HL-60 (cell line): ENCODE measurements around the gene KCNE4.
A peak's percentile ranks its signal among the peaks of the same experiment; 100 is the strongest.

Source experiments
- DNase-seq, 2 experiments: peaks; one replicate each; pipeline ENCODE4 v3.0.0-alpha.2; 2010 to 2020; ENCODE audit warnings: low read depth in 1 of 2, low spot score in 1 of 2
- H3K27ac ChIP-seq: fragments of 250-450 bp; sonication (Bioruptor Pico); replicated peaks from 2 replicates; pipeline ENCODE4 v1.5.1; 2020; ENCODE audit warnings: mild to moderate bottlenecking, moderate library complexity
- H3K27me3 ChIP-seq: fragments of 250-450 bp; sonication (Bioruptor Pico); 2 replicates; pipeline ENCODE4 v1.5.1; 2021; ENCODE audit warnings: mild to moderate bottlenecking, moderate library complexity; ENCODE audit not compliant: insufficient read depth, poor library complexity, severe bottlenecking
- H3K4me3 ChIP-seq: replicated peaks from 2 replicates; pipeline ENCODE4 v1.5.1; 2011; ENCODE audit warnings: mild to moderate bottlenecking, control low read depth, low read length; ENCODE audit not compliant: insufficient read depth
- CTCF ChIP-seq: IDR thresholded peaks from one replicate; pipeline ENCODE4 v1.5.1; 2011; ENCODE audit warnings: low read length, control low read depth, inconsistent platforms; ENCODE audit not compliant: insufficient read depth
- GABPA ChIP-seq: IDR thresholded peaks from 2 replicates; pipeline ENCODE4 v1.6.1; 2012; ENCODE audit warnings: low read depth
- POLR2AphosphoS5 ChIP-seq: IDR thresholded peaks from 2 replicates; pipeline ENCODE4 v1.6.1; 2012; ENCODE audit warnings: low read depth
- SPI1 ChIP-seq: IDR thresholded peaks from 2 replicates; pipeline ENCODE4 v1.6.1; 2012; ENCODE audit warnings: low read depth, mild to moderate bottlenecking, borderline replicate concordance
- TF ChIP-seq, protein P1 (sequence below): IDR thresholded peaks from 2 replicates; pipeline ENCODE4 v1.6.1; 2012; ENCODE audit warnings: low read depth; ENCODE audit not compliant: insufficient replicate concordance

The KCNE4 gene

GRCh38 chr2:223044092-223044836, 7.7 kb upstream of the KCNE4 start:
- DNase-seq, result no peak
- no peak for TF ChIP-seq SPI1
- no peak for TF ChIP-seq CTCF
- TF ChIP-seq, protein P1, sequence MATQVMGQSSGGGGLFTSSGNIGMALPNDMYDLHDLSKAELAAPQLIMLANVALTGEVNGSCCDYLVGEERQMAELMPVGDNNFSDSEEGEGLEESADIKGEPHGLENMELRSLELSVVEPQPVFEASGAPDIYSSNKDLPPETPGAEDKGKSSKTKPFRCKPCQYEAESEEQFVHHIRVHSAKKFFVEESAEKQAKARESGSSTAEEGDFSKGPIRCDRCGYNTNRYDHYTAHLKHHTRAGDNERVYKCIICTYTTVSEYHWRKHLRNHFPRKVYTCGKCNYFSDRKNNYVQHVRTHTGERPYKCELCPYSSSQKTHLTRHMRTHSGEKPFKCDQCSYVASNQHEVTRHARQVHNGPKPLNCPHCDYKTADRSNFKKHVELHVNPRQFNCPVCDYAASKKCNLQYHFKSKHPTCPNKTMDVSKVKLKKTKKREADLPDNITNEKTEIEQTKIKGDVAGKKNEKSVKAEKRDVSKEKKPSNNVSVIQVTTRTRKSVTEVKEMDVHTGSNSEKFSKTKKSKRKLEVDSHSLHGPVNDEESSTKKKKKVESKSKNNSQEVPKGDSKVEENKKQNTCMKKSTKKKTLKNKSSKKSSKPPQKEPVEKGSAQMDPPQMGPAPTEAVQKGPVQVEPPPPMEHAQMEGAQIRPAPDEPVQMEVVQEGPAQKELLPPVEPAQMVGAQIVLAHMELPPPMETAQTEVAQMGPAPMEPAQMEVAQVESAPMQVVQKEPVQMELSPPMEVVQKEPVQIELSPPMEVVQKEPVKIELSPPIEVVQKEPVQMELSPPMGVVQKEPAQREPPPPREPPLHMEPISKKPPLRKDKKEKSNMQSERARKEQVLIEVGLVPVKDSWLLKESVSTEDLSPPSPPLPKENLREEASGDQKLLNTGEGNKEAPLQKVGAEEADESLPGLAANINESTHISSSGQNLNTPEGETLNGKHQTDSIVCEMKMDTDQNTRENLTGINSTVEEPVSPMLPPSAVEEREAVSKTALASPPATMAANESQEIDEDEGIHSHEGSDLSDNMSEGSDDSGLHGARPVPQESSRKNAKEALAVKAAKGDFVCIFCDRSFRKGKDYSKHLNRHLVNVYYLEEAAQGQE, result no peak
- TF ChIP-seq GABPA, result no peak
- TF ChIP-seq POLR2AphosphoS5, result no peak
- Histone ChIP-seq H3K27ac (peak overlapping the region; percentile 65), H3K27me3 (no peaks in the 10 kb centered on the region), H3K4me3 (no peak overlapping the region)

GRCh38 chr2:223044916-223045700, 6.9 kb upstream of the KCNE4 start:
- TF ChIP-seq, protein P1, result no peak
- no peak for TF ChIP-seq SPI1
- no peak for DNase-seq
- H3K27ac ChIP-seq, result no peak overlapping the region
- no peaks in the 10 kb centered on the region for H3K27me3 ChIP-seq
- H3K4me3 ChIP-seq, result no peak overlapping the region

DNA sequence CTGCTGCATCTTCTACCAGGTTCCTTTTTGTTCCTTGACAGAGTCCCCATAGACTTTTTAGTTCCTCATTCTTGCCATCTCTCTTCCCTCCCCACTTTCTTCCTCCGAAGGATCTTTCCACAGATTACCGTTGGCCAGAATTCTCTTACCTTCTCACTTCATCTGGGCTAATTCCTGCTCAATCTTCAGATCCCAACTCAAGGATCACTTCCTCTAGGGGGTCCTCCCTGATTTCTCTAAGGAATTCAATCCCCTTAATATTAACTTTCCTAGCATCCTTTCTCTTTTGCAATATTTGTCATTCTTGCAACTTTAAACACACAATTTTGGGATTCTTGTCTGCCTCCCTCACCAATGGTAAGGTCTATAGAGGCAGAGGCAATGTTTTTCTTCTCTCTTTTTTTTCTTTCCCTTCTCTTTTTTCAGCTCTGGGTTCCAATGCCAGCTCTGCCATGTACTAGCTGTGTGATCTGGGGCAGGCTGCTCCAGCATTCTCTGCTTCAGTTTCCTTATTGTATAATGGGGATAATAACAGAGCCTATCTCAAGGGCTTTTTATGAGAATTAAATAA, 5.4 kb upstream of the KCNE4 start:
- Histone ChIP-seq H3K27me3 (no peaks in the 10 kb centered on the region), H3K27ac (no peak overlapping the region), H3K4me3 (no peak overlapping the region)
- DNase-seq, result no peak
- TF ChIP-seq CTCF (no peak), GABPA (no peak), POLR2AphosphoS5 (no peak), SPI1 (no peak)
- TF ChIP-seq, protein P1, result no peak
